SK-N-SH (cell line): Measurements from ENCODE around the gene DNAJC2.

Experiments
- CHD2 ChIP-seq: fragments of 150-350 bp; IDR thresholded peaks from 2 replicates; pipeline ENCODE4 v1.6.1; 2018; ENCODE audit warnings: low read length; ENCODE audit not compliant: partially characterized antibody
- EP300 ChIP-seq, 2 experiments: IDR thresholded peaks; 2 replicates each; pipeline versions ENCODE4 v1.4.0 to v1.6.1; 2012; ENCODE audit warnings: borderline replicate concordance in 1 of 2, low read depth in 1 of 2, low read length in 1 of 2
- EZH2phosphoT487 ChIP-seq: fragments of 200-600 bp; sonication (generic); IDR thresholded peaks from 2 replicates; pipeline ENCODE4 v1.6.1; 2017; ENCODE audit warnings: low read depth, mixed run types, mild to moderate bottlenecking, antibody characterized with exemption, moderate library complexity, borderline replicate concordance
- GABPA ChIP-seq: IDR thresholded peaks from 2 replicates; pipeline ENCODE4 v1.4.0; 2012; ENCODE audit warnings: low read depth, mild to moderate bottlenecking
- MXI1 ChIP-seq: IDR thresholded peaks from 2 replicates; pipeline ENCODE4 v1.6.1; 2012; ENCODE audit warnings: mild to moderate bottlenecking, low read depth, low read length, improper control_type of control experiment
- POLR2AphosphoS5 ChIP-seq: IDR thresholded peaks from 2 replicates; pipeline ENCODE4 v1.6.1; 2012; ENCODE audit warnings: low read depth, low read length
- RAD21 ChIP-seq: IDR thresholded peaks from 2 replicates; pipeline ENCODE4 v1.6.1; 2012; ENCODE audit warnings: mild to moderate bottlenecking, low read length
- REST ChIP-seq: IDR thresholded peaks from 2 replicates; pipeline ENCODE4 v1.6.1; 2012; ENCODE audit warnings: mild to moderate bottlenecking, low read depth, low read length, moderate library complexity
- RXRA ChIP-seq: IDR thresholded peaks from 2 replicates; pipeline ENCODE4 v1.4.0; 2012; ENCODE audit warnings: low read depth, mild to moderate bottlenecking, borderline replicate concordance
- TCF12 ChIP-seq: IDR thresholded peaks from 2 replicates; pipeline ENCODE4 v1.4.0; 2012
- TEAD4 ChIP-seq: IDR thresholded peaks from 2 replicates; pipeline ENCODE4 v1.4.0; 2012; ENCODE audit warnings: mild to moderate bottlenecking, borderline replicate concordance; ENCODE audit not compliant: insufficient read depth
- USF2 ChIP-seq: fragments of 150-350 bp; IDR thresholded peaks from 2 replicates; pipeline ENCODE4 v1.6.1; 2017; ENCODE audit warnings: antibody characterized with exemption, low read length, low read depth, borderline replicate concordance
- TF ChIP-seq, protein P1 (sequence below): fragments of 200-600 bp; sonication (generic); IDR thresholded peaks from 2 replicates; pipeline ENCODE4 v1.6.1; 2017; ENCODE audit warnings: antibody characterized with exemption, mild to moderate bottlenecking, moderate library complexity
- TF ChIP-seq, protein P2 (sequence below): IDR thresholded peaks from 2 replicates; pipeline ENCODE4 v1.4.0; 2012; ENCODE audit warnings: low read depth, borderline replicate concordance

DNA sequence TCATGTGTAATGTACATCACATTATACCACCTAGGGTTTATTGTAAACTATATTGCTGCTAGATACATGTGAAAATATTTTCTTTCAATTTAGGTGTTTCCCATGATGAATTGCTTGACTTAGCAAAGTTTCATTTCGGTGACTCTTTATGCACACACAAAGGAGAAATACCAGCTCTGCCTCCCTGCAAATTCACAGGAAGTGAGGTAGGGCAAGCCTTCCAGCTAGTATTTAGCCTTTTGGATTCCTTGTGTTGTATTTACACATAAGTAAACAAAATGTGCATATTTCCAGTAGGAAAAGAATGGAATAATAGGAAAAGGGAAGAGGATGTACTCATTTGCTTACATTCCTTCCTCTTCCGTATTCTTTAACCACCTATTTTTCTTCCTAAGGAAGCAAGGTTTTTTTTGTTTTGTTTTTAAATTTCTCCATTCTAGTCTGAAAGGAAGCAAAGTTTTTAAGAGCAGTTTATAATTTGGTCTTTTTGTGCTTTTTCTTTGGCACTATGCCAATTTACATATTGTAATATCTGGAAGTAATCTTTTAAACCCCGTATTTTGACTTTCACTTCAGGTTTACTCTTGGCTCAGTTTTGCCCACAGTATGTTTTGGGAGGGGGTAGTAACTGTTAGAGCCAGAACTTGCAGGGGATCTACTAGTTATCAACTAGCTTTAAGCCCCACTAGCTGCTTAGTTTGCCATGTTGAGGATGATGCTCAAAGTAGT lies 36.9 kb downstream of the DNAJC2 start:
- TF ChIP-seq TEAD4 (no peak), TCF12 (no peak), EP300 (IDR thresholded peaks at IDR 0.05; ENCODE audit: borderline replicate concordance in 1 of 2, low read depth in 1 of 2, low read length in 1 of 2) (no peak), RAD21 (no peak), MXI1 (no peak), CHD2 (no peak), USF2 (no peak), EZH2phosphoT487 (no peak), REST (no peak), GABPA (no peak), RXRA (no peak), POLR2AphosphoS5 (no peak)
- TF ChIP-seq, protein P1, sequence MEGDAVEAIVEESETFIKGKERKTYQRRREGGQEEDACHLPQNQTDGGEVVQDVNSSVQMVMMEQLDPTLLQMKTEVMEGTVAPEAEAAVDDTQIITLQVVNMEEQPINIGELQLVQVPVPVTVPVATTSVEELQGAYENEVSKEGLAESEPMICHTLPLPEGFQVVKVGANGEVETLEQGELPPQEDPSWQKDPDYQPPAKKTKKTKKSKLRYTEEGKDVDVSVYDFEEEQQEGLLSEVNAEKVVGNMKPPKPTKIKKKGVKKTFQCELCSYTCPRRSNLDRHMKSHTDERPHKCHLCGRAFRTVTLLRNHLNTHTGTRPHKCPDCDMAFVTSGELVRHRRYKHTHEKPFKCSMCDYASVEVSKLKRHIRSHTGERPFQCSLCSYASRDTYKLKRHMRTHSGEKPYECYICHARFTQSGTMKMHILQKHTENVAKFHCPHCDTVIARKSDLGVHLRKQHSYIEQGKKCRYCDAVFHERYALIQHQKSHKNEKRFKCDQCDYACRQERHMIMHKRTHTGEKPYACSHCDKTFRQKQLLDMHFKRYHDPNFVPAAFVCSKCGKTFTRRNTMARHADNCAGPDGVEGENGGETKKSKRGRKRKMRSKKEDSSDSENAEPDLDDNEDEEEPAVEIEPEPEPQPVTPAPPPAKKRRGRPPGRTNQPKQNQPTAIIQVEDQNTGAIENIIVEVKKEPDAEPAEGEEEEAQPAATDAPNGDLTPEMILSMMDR = no peak
- TF ChIP-seq, protein P2, sequence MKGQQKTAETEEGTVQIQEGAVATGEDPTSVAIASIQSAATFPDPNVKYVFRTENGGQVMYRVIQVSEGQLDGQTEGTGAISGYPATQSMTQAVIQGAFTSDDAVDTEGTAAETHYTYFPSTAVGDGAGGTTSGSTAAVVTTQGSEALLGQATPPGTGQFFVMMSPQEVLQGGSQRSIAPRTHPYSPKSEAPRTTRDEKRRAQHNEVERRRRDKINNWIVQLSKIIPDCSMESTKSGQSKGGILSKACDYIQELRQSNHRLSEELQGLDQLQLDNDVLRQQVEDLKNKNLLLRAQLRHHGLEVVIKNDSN = no peak
